Transverse colon (tissue), 3 donors: ENCODE results near the gene SEC31A.

Experiments
- CTCF ChIP-seq, 5 experiments: fragments of 200-600 bp in 3 of 5; fragments of 450-650 bp in 2 of 5; sonication (generic) in 3 of 5; IDR thresholded peaks; 1 replicate in 2 of 5; 2 replicates in 3 of 5; pipeline ENCODE4 v1.5.1; 2016 to 2017; ENCODE audit warnings: antibody characterized with exemption in 5 of 5, inconsistent platforms in 3 of 5, mild to moderate bottlenecking in 2 of 5, moderate library complexity in 1 of 5
- EP300 ChIP-seq: sonication (generic); formaldehyde crosslinking; IDR thresholded peaks from one replicate; pipeline ENCODE4 v1.6.1; 2017; ENCODE audit warnings: antibody characterized with exemption, low read depth

DNA sequence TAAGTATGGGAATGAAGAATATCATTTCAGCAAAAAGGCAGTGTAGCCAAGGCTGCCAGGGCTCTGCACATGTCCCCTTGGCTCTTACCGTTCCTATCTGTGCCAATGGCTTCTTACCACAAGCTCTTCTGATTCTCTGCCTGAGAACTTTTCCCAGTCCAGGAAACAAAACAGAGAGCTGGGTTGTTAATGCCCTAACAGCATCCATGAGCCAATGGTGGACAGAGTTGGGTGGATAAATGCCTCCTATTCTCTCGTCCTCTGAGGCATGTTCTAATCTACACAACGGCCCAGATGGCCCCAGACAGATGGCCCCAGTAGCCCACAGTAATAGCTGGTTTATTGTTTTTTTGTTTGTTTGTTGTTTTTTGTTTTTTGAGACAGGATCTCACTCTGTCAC, 120.3 kb downstream of the SEC31A start:
- no peak for TF ChIP-seq CTCF (IDR thresholded peaks at IDR 0.05)
- TF ChIP-seq EP300 = no peak
